ENCODE measurements around the gene GPR183. TPM values are rescaled to one million over a fixed set of nuclear protein-coding genes. Genes with fewer than 3 reads are reported as not detected.

The GPR183 gene
- total RNA-seq, 1 experiment from 2014 or later = 0.11 TPM

DNA sequence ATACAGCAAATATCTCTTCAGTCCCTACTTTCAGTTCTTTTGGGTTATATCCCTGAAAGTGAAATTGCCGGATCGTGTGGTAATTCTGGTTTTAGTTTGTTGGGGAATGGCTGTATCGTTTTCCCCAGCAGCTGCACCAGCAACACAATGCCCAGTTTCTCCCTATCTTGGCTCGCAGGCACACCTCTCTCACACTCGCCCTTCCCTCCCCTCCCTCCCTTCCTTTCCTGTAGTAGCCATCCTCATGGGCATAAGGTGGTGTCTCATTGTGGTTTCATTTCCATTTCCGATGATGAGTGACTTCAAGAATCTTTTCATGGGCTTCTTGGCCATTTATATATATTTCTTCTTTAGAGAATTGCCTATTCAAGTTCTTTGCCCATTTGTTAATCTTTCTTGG lies 40.4 kb downstream of the GPR183 start:
- Histone ChIP-seq H3K36me3 (ENCODE audit: insufficient read depth, low read length) (0 out of 2 replicates have a peak, but pooled peaks cover 7% of the 10 kb centered on the region), H3K27me3 (ENCODE audit: low read length) (no peaks in the 10 kb centered on the region), H3K9me2 (replicated peaks; ENCODE audit: insufficient read depth, low read length) (no peaks in the 10 kb centered on the region), H3K9me3 (ENCODE audit: low read length) (no peaks in the 10 kb centered on the region), H2AFZ (ENCODE audit: low read length) (no peak overlapping the region), H3K4me1 (ENCODE audit: low read length) (peaks cover 81% of the 10 kb centered on the region), H3K27ac (ENCODE audit: low read length) (no peak overlapping the region), H3K4me2 (ENCODE audit: low read depth, low read length, poor library complexity, severe bottlenecking) (no peak overlapping the region), H4K20me1 (ENCODE audit: insufficient read depth, low read depth, low read length) (peaks cover 14% of the 10 kb centered on the region), H3K4me3 (ENCODE audit: low read length) (no peak overlapping the region), H3K9ac (ENCODE audit: low read length) (no peak overlapping the region), H3K79me2 (ENCODE audit: low read length) (peaks cover 34% of the 10 kb centered on the region)
- DNase-seq = no peak

GRCh38 chr13:99265821-99266426 lies 41.3 kb downstream of the GPR183 start:
- Histone ChIP-seq H3K4me3 (ENCODE audit: low read length) (no peak overlapping the region), H3K27ac (ENCODE audit: low read length) (peak overlapping the region; percentile 83; the same call in 1 of the 2 replicates), H3K4me1 (ENCODE audit: low read length) (peaks cover 91% of the 10 kb centered on the region), H2AFZ (ENCODE audit: low read length) (no peak overlapping the region), H3K9me2 (replicated peaks; ENCODE audit: insufficient read depth, low read length) (no peaks in the 10 kb centered on the region), H3K27me3 (ENCODE audit: low read length) (no peaks in the 10 kb centered on the region), H3K9ac (ENCODE audit: low read length) (no peak overlapping the region), H4K20me1 (ENCODE audit: insufficient read depth, low read depth, low read length) (peaks cover 11% of the 10 kb centered on the region; the same call in 1 of the 2 replicates), H3K9me3 (ENCODE audit: low read length) (no peaks in the 10 kb centered on the region), H3K79me2 (ENCODE audit: low read length) (peaks cover 40% of the 10 kb centered on the region), H3K36me3 (ENCODE audit: insufficient read depth, low read length) (0 out of 2 replicates have a peak, but pooled peaks cover 5% of the 10 kb centered on the region), H3K4me2 (ENCODE audit: low read depth, low read length, poor library complexity, severe bottlenecking) (no peak overlapping the region)
- DNase-seq = peak; percentile 86

- H4K20me1 ChIP-seq (ENCODE audit: insufficient read depth, low read depth, low read length) = peaks cover 11% of the 10 kb centered on the region; the same call in 1 of the 2 replicates
- peak; percentile 43 for DNase-seq
- no peaks in the 10 kb centered on the region for H3K9me3 ChIP-seq (ENCODE audit: low read length)
- H3K4me1 ChIP-seq (ENCODE audit: low read length) = peaks cover 94% of the 10 kb centered on the region
- no peaks in the 10 kb centered on the region for H3K9me2 ChIP-seq (replicated peaks; ENCODE audit: insufficient read depth, low read length)
- peaks cover 41% of the 10 kb centered on the region for H3K79me2 ChIP-seq (ENCODE audit: low read length)
- no peaks in the 10 kb centered on the region for H3K27me3 ChIP-seq (ENCODE audit: low read length)
- H3K4me3 ChIP-seq (ENCODE audit: low read length) = no peak overlapping the region
- no peak overlapping the region for H3K9ac ChIP-seq (ENCODE audit: low read length)
- H3K4me2 ChIP-seq (ENCODE audit: low read depth, low read length, poor library complexity, severe bottlenecking) = no peak overlapping the region
- peak overlapping the region; percentile 83 for H3K27ac ChIP-seq (ENCODE audit: low read length)
- H2AFZ ChIP-seq (ENCODE audit: low read length) = no peak overlapping the region
- no peaks in the 10 kb centered on the region for H3K36me3 ChIP-seq (ENCODE audit: insufficient read depth, low read length)
Observed at GRCh38 chr13:99265162-99265800, 41.9 kb downstream of the GPR183 start.

DNA sequence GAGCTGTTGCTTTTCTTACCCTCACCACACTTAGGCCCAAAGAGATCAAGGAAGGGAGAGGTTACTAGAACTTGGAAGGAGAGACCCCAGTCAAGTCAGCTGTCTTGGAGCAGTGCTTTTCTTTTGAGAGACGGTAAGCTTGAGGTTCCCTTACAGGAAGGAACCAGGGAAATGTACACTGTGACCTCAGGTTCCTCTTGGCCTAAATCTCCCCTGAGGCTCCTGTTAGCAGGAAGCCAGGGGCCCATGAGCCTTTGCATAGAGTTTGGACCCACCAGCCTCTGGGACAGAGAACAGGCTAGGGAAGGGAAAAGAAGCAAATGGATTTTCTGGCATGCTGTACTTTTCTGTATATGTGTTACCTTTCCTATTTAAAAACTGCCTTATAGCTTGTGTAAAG lies 43.1 kb downstream of the GPR183 start:
- no peaks in the 10 kb centered on the region for H3K9me2 ChIP-seq (replicated peaks; ENCODE audit: insufficient read depth, low read length)
- H4K20me1 ChIP-seq (ENCODE audit: insufficient read depth, low read depth, low read length) = peaks cover 11% of the 10 kb centered on the region; the same call in 1 of the 2 replicates
- H3K9ac ChIP-seq (ENCODE audit: low read length) = peak overlapping the region; percentile 41
- peaks cover 98% of the 10 kb centered on the region for H3K4me1 ChIP-seq (ENCODE audit: low read length)
- peak overlapping the region; percentile 46 for H3K4me2 ChIP-seq (ENCODE audit: low read depth, low read length, poor library complexity, severe bottlenecking)
- peak; percentile 73 for DNase-seq
- no peaks in the 10 kb centered on the region for H3K9me3 ChIP-seq (ENCODE audit: low read length)
- peak overlapping the region; percentile 83 for H3K27ac ChIP-seq (ENCODE audit: low read length)
- peak overlapping the region; percentile 4; the same call in 1 of the 2 replicates for H3K4me3 ChIP-seq (ENCODE audit: low read length)
- no peaks in the 10 kb centered on the region for H3K27me3 ChIP-seq (ENCODE audit: low read length)
- H3K36me3 ChIP-seq (ENCODE audit: insufficient read depth, low read length) = 0 out of 2 replicates have a peak, but pooled peaks cover 3% of the 10 kb centered on the region
- H3K79me2 ChIP-seq (ENCODE audit: low read length) = peaks cover 51% of the 10 kb centered on the region
- H2AFZ ChIP-seq (ENCODE audit: low read length) = no peak overlapping the region

- no peak overlapping the region for H2AFZ ChIP-seq (ENCODE audit: low read length)
- H3K4me2 ChIP-seq (ENCODE audit: low read depth, low read length, poor library complexity, severe bottlenecking) = peak overlapping the region; percentile 46
- DNase-seq = no peak
- H3K9me2 ChIP-seq (replicated peaks; ENCODE audit: insufficient read depth, low read length) = no peaks in the 10 kb centered on the region
- H3K36me3 ChIP-seq (ENCODE audit: insufficient read depth, low read length) = 0 out of 2 replicates have a peak, but pooled peaks cover 3% of the 10 kb centered on the region
- peak overlapping the region; percentile 4; the same call in 1 of the 2 replicates for H3K4me3 ChIP-seq (ENCODE audit: low read length)
- H3K79me2 ChIP-seq (ENCODE audit: low read length) = peaks cover 51% of the 10 kb centered on the region
- H4K20me1 ChIP-seq (ENCODE audit: insufficient read depth, low read depth, low read length) = peaks cover 11% of the 10 kb centered on the region; the same call in 1 of the 2 replicates
- peaks cover 97% of the 10 kb centered on the region for H3K4me1 ChIP-seq (ENCODE audit: low read length)
- peak overlapping the region; percentile 83 for H3K27ac ChIP-seq (ENCODE audit: low read length)
- no peaks in the 10 kb centered on the region for H3K9me3 ChIP-seq (ENCODE audit: low read length)
- no peaks in the 10 kb centered on the region for H3K27me3 ChIP-seq (ENCODE audit: low read length)
- no peak overlapping the region for H3K9ac ChIP-seq (ENCODE audit: low read length)
Observed at GRCh38 chr13:99263126-99263785, 43.9 kb downstream of the GPR183 start.

GRCh38 chr13:99261059-99261458 lies 46.1 kb downstream of the GPR183 start:
- Histone ChIP-seq H3K36me3 (ENCODE audit: insufficient read depth, low read length) (peaks cover 4% of the 10 kb centered on the region; the same call in 1 of the 2 replicates), H3K79me2 (ENCODE audit: low read length) (peaks cover 67% of the 10 kb centered on the region), H3K27ac (ENCODE audit: low read length) (peak overlapping the region; percentile 98), H3K4me2 (ENCODE audit: low read depth, low read length, poor library complexity, severe bottlenecking) (peak overlapping the region; percentile 91), H2AFZ (ENCODE audit: low read length) (no peak overlapping the region), H3K4me1 (ENCODE audit: low read length) (peaks cover 88% of the 10 kb centered on the region), H3K9me2 (replicated peaks; ENCODE audit: insufficient read depth, low read length) (no peaks in the 10 kb centered on the region), H3K27me3 (ENCODE audit: low read length) (no peaks in the 10 kb centered on the region), H4K20me1 (ENCODE audit: insufficient read depth, low read depth, low read length) (peaks cover 1% of the 10 kb centered on the region), H3K4me3 (ENCODE audit: low read length) (0 out of 2 replicates have a peak overlapping the region, but pooled peaks have one; percentile 0), H3K9ac (ENCODE audit: low read length) (peak overlapping the region; percentile 37), H3K9me3 (ENCODE audit: low read length) (no peaks in the 10 kb centered on the region)
- peak; percentile 72 for DNase-seq

- Histone ChIP-seq H3K4me1 (ENCODE audit: low read length) (peaks cover 90% of the 10 kb centered on the region), H3K9ac (ENCODE audit: low read length) (peak overlapping the region; percentile 51), H3K36me3 (ENCODE audit: insufficient read depth, low read length) (peaks cover 12% of the 10 kb centered on the region; the same call in 1 of the 2 replicates), H3K79me2 (ENCODE audit: low read length) (peaks cover 75% of the 10 kb centered on the region), H3K27ac (ENCODE audit: low read length) (peak overlapping the region; percentile 98), H3K9me3 (ENCODE audit: low read length) (no peaks in the 10 kb centered on the region), H3K4me3 (ENCODE audit: low read length) (peak overlapping the region; percentile 32; the same call in 1 of the 2 replicates), H2AFZ (ENCODE audit: low read length) (no peak overlapping the region), H3K4me2 (ENCODE audit: low read depth, low read length, poor library complexity, severe bottlenecking) (peak overlapping the region; percentile 91), H3K9me2 (replicated peaks; ENCODE audit: insufficient read depth, low read length) (no peaks in the 10 kb centered on the region), H4K20me1 (ENCODE audit: insufficient read depth, low read depth, low read length) (peaks cover 10% of the 10 kb centered on the region), H3K27me3 (ENCODE audit: low read length) (no peaks in the 10 kb centered on the region)
- DNase-seq = no peak
Observed at GRCh38 chr13:99260216-99260615, 47.0 kb downstream of the GPR183 start.

GRCh38 chr13:99258946-99259345 lies 48.3 kb downstream of the GPR183 start:
- peak; percentile 97 for DNase-seq
- Histone ChIP-seq H3K9ac (ENCODE audit: low read length) (peak overlapping the region; percentile 73), H3K79me2 (ENCODE audit: low read length) (peaks cover 80% of the 10 kb centered on the region), H4K20me1 (ENCODE audit: insufficient read depth, low read depth, low read length) (peaks cover 15% of the 10 kb centered on the region), H3K9me2 (replicated peaks; ENCODE audit: insufficient read depth, low read length) (no peaks in the 10 kb centered on the region), H3K36me3 (ENCODE audit: insufficient read depth, low read length) (peaks cover 24% of the 10 kb centered on the region), H3K4me3 (ENCODE audit: low read length) (peak overlapping the region; percentile 78), H3K4me1 (ENCODE audit: low read length) (peaks cover 83% of the 10 kb centered on the region), H3K4me2 (ENCODE audit: low read depth, low read length, poor library complexity, severe bottlenecking) (peak overlapping the region; percentile 91), H2AFZ (ENCODE audit: low read length) (no peak overlapping the region), H3K9me3 (ENCODE audit: low read length) (no peaks in the 10 kb centered on the region), H3K27me3 (ENCODE audit: low read length) (no peaks in the 10 kb centered on the region), H3K27ac (ENCODE audit: low read length) (peak overlapping the region; percentile 98)
